H1 (cell line): ENCODE measurements around the gene CAPN15. TPM values are rescaled to one million over a fixed set of nuclear protein-coding genes. Genes with fewer than 3 reads are reported as not detected.

ENCODE experiments used
- CTBP2 ChIP-seq: IDR thresholded peaks from 2 replicates; pipeline ENCODE4 v1.7.0; 2011; ENCODE audit warnings: borderline replicate concordance, mild to moderate bottlenecking, moderate library complexity, mixed read lengths, low read length; ENCODE audit not compliant: insufficient read depth, insufficient read length
- HDAC2 ChIP-seq, 2 experiments: fragments of 300-600 bp in 1 of 2; sonication (generic) in 1 of 2; IDR thresholded peaks; 2 replicates each; pipeline ENCODE4 v1.6.1; 2011 to 2012; ENCODE audit warnings: low read depth in 2 of 2, low read length in 2 of 2, mild to moderate bottlenecking in 2 of 2, moderate library complexity in 2 of 2, borderline replicate concordance in 1 of 2, inconsistent platforms in 1 of 2
- RFX5 ChIP-seq: IDR thresholded peaks from 2 replicates; pipeline ENCODE4 v1.6.1; 2011; ENCODE audit warnings: low read depth, low read length, improper control_type of control experiment, borderline replicate concordance
- SAP30 ChIP-seq: fragments of 300-600 bp; sonication (generic); IDR thresholded peaks from 2 replicates; pipeline ENCODE4 v1.7.1; 2012; ENCODE audit warnings: low read length, moderate library complexity, mild to moderate bottlenecking, inconsistent platforms; ENCODE audit not compliant: insufficient read depth, insufficient replicate concordance
- SIN3A ChIP-seq, 2 experiments: IDR thresholded peaks in 1 of 2; conservative IDR thresholded peaks in 1 of 2; 2 replicates each; pipeline ENCODE4 v1.6.1; 2011 to 2012; ENCODE audit warnings: low read length in 2 of 2, improper control_type of control experiment in 1 of 2, low read depth in 1 of 2, mild to moderate bottlenecking in 1 of 2
- polyA plus RNA-seq, 7 experiments: library from polyadenylated mRNA; depleted of rRNA in 3 of 7; stranded (reverse) in 5 of 7; unstranded in 2 of 7; fragments of >200 nt in 5 of 7; fragments of 200-250 nt in 2 of 7; gene quantifications; 1 replicate in 5 of 7; 2 replicates in 1 of 7; 4 replicates in 1 of 7; pipeline versions ENCODE4 v1.2.1 to v1.2.3, GENCODE V29; 2011 to 2013; ENCODE audit warnings: missing spikeins in 2 of 7, mixed read lengths in 2 of 7
- total RNA-seq: library from RNA; stranded (reverse); fragmentation: NEBNext Ultra II Directional; extraction: Animal tissue kit (Norgen Biotek cat#: 25700); gene quantifications from 2 replicates; pipeline ENCODE4 v1.2.1, GENCODE V29; 2021

Gene CAPN15
- total and polyA plus RNA-seq, 2 of the 8 experiments (the other 6 are each of a cell fraction or from before 2014, with no cell fraction given) = 38.9 to 76.9 TPM

DNA sequence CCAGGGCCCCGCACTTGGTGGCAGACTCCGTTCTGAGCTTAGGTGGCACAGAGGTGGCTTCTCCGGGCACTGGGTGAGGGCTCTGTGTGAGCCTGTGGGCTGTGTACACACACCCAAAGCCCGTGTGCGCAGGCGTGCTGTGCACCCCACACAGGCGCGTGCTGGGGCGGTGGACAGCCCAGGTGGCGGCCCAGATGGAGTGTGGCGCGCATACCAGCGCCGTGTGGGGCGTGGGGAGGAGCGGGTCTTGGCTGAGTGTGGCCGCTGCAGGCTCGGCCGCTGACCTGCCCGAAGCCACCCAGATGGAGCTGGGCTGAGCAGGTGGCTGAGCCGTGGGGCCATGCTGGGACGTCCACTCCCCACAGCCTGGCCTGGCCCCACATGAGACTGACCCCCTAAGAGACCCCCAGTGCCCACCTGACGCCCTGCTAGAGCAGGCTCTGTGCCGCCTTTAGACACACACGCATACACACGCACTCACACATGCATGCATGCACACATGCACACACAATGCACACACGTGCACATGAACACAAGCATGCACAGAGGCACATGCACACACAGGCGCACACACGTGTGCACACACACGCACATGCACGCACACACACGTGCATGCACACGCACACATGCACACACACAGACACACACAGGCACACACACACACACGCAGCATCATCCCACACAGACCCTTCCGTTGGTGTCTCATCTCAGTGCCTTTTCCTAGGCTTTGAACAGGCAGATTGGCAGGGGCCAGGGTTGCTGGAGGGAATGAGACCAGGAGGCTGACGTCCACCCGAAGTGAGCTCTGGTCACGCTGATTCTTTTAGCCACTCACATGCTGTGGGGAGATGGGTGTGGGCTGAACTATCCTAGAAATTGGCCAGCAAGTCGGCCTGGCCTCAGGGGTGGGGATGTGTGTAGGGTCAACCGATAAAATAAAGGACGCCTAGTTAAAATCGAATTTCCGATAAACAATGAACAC lies 34.7 kb downstream of the CAPN15 start (continued):
- TF ChIP-seq CTBP2 (no peak), HDAC2 (IDR thresholded peaks at IDR 0.05; ENCODE audit: borderline replicate concordance in 1 of 2, low read depth in 2 of 2, low read length in 2 of 2) (no peak), SIN3A (conservative IDR thresholded peaks at IDR 0.05 in 1 of 2, IDR thresholded peaks at IDR 0.05 in 1 of 2; ENCODE audit: low read depth in 1 of 2, low read length in 2 of 2) (no peak), SAP30 (no peak), RFX5 (no peak)
